WTC11 (cell line): ENCODE results near the gene DPCD. TPM values are rescaled to one million over a fixed set of nuclear protein-coding genes. Genes with fewer than 3 reads are reported as not detected.

Source experiments
- ATAC-seq: fragments of 200-7000 bp; cut with Tn5 transposase; 2 replicates; pipeline ENCODE4 v1.10.0; 2021; ENCODE audit warnings: mild to moderate bottlenecking, moderate library complexity
- CTCF ChIA-PET: fragments of 300-600 bp; sonication (Branson Sonifier 250); formaldehyde crosslinking; loops from one replicate; lab custom pipeline; 2021; ENCODE audit warnings: antibody characterized with exemption; lab: Charles Lee
- POLR2A ChIA-PET: fragments of 350-600 bp; sonication (Branson Sonifier 250); formaldehyde crosslinking; loops from one replicate; lab custom pipeline; 2021; ENCODE audit warnings: antibody characterized with exemption; lab: Charles Lee
- DNase-seq: peaks from one replicate; pipeline ENCODE4 v3.0.0; 2021; ENCODE audit warnings: low spot score
- H3K27ac Mint-ChIP-seq: 2 replicates; pipeline ENCODE4 v1.8.0; 2021; ENCODE audit warnings: mixed read lengths
- H3K27me3 Mint-ChIP-seq: 2 replicates; pipeline ENCODE4 v1.8.0; 2021; ENCODE audit warnings: low read depth, mild to moderate bottlenecking, moderate library complexity, mixed read lengths
- H3K36me3 Mint-ChIP-seq: 2 replicates; pipeline ENCODE4 v1.8.0; 2021; ENCODE audit warnings: mixed read lengths
- H3K4me1 Mint-ChIP-seq: 2 replicates; pipeline ENCODE4 v1.8.0; 2022; ENCODE audit warnings: mixed read lengths
- H3K4me3 Mint-ChIP-seq: 2 replicates; pipeline ENCODE4 v1.8.0; 2021; ENCODE audit warnings: mild to moderate bottlenecking, moderate library complexity, mixed read lengths
- H3K9me3 Mint-ChIP-seq: 2 replicates; pipeline ENCODE4 v1.8.0; 2021; ENCODE audit warnings: mixed read lengths
- ATF1 ChIP-seq: sonication (generic); formaldehyde crosslinking; IDR thresholded peaks from 2 replicates; pipeline ENCODE4 v1.8.1; 2023; ENCODE audit warnings: mild to moderate bottlenecking, moderate library complexity, missing genetic modification reagents
- FOXK1 ChIP-seq: sonication (generic); formaldehyde crosslinking; IDR thresholded peaks from 2 replicates; pipeline ENCODE4 v1.8.0; 2022; ENCODE audit warnings: mild to moderate bottlenecking, moderate library complexity, missing genetic modification reagents
- IRF2 ChIP-seq: sonication (generic); formaldehyde crosslinking; IDR thresholded peaks from 2 replicates; pipeline ENCODE4 v1.8.0; 2022; ENCODE audit warnings: low read depth, missing genetic modification reagents, borderline replicate concordance
- KAT7 ChIP-seq: sonication (generic); formaldehyde crosslinking; IDR thresholded peaks from 2 replicates; pipeline ENCODE4 v1.8.1; 2023; ENCODE audit warnings: missing genetic modification reagents, mild to moderate bottlenecking, borderline replicate concordance
- NFATC4 ChIP-seq: fragments of 250-450 bp; sonication (Bioruptor Pico); IDR thresholded peaks from 2 replicates; pipeline ENCODE4 v1.9.0; 2021; ENCODE audit warnings: mild to moderate bottlenecking
- NFYB ChIP-seq: sonication (generic); formaldehyde crosslinking; conservative IDR thresholded peaks from 2 replicates; pipeline ENCODE4 v1.8.0; 2022; ENCODE audit warnings: low read depth, missing genetic modification reagents
- PRRX2 ChIP-seq: fragments of 250-450 bp; sonication (Bioruptor Pico); IDR thresholded peaks from 2 replicates; pipeline ENCODE4 v1.8.0; 2021; ENCODE audit warnings: mild to moderate bottlenecking
- RELA ChIP-seq: sonication (generic); formaldehyde crosslinking; IDR thresholded peaks from 2 replicates; pipeline ENCODE4 v1.8.1; 2022; ENCODE audit warnings: missing genetic modification reagents, mild to moderate bottlenecking, borderline replicate concordance
- TEAD1 ChIP-seq: sonication (generic); formaldehyde crosslinking; IDR thresholded peaks from 2 replicates; pipeline ENCODE4 v1.8.0; 2022; ENCODE audit warnings: mild to moderate bottlenecking, missing genetic modification reagents
- TEAD4 ChIP-seq: sonication (generic); formaldehyde crosslinking; IDR thresholded peaks from 2 replicates; pipeline ENCODE4 v1.8.0; 2022; ENCODE audit warnings: mild to moderate bottlenecking, missing genetic modification reagents
- ZBTB21 ChIP-seq: sonication (generic); formaldehyde crosslinking; IDR thresholded peaks from 2 replicates; pipeline ENCODE4 v1.8.1; 2023; ENCODE audit warnings: mild to moderate bottlenecking, missing genetic modification reagents, borderline replicate concordance
- ZNF232 ChIP-seq: sonication (generic); formaldehyde crosslinking; IDR thresholded peaks from 2 replicates; pipeline ENCODE4 v1.8.0; 2022; ENCODE audit warnings: mild to moderate bottlenecking, missing genetic modification reagents
- ZNF317 ChIP-seq: sonication (generic); formaldehyde crosslinking; IDR thresholded peaks from 2 replicates; pipeline ENCODE4 v1.8.1; 2023; ENCODE audit warnings: low read depth, mild to moderate bottlenecking, moderate library complexity, missing genetic modification reagents, borderline replicate concordance
- total RNA-seq: library from RNA; stranded (reverse); gene quantifications from 3 replicates; pipeline ENCODE4 v1.2.3, GENCODE V29; 2021
- TF ChIP-seq, protein P1 (sequence below): fragments of 250-450 bp; sonication (Bioruptor Pico); conservative IDR thresholded peaks from 2 replicates; pipeline ENCODE4 v1.9.0; 2021; ENCODE audit warnings: mild to moderate bottlenecking
- TF ChIP-seq, protein P2 (sequence below): sonication (generic); formaldehyde crosslinking; IDR thresholded peaks from 2 replicates; pipeline ENCODE4 v1.8.1; 2023; ENCODE audit warnings: mild to moderate bottlenecking, missing genetic modification reagents, moderate library complexity
- TF ChIP-seq, protein P3 (sequence below): sonication (generic); formaldehyde crosslinking; IDR thresholded peaks from 2 replicates; pipeline ENCODE4 v1.8.0; 2022; ENCODE audit warnings: mild to moderate bottlenecking, missing genetic modification reagents
- TF ChIP-seq, protein P4 (sequence below): sonication (generic); formaldehyde crosslinking; IDR thresholded peaks from 2 replicates; pipeline ENCODE4 v1.8.1; 2022; ENCODE audit warnings: missing genetic modification reagents, borderline replicate concordance
- TF ChIP-seq, protein P5 (sequence below): sonication (generic); formaldehyde crosslinking; IDR thresholded peaks from 2 replicates; pipeline ENCODE4 v1.8.0; 2022; ENCODE audit warnings: mild to moderate bottlenecking, missing genetic modification reagents
- TF ChIP-seq, protein P6 (sequence below): sonication (generic); formaldehyde crosslinking; IDR thresholded peaks from 2 replicates; pipeline ENCODE4 v1.8.1; 2023; ENCODE audit warnings: mild to moderate bottlenecking, missing genetic modification reagents, moderate library complexity
- TF ChIP-seq, protein P7 (sequence below): fragments of 250-450 bp; sonication (Bioruptor Pico); IDR thresholded peaks from 2 replicates; pipeline ENCODE4 v1.9.0; 2021; ENCODE audit warnings: mild to moderate bottlenecking, borderline replicate concordance

Gene DPCD
- total RNA-seq, 1 experiment from 2014 or later, result 21.8 TPM

DNA sequence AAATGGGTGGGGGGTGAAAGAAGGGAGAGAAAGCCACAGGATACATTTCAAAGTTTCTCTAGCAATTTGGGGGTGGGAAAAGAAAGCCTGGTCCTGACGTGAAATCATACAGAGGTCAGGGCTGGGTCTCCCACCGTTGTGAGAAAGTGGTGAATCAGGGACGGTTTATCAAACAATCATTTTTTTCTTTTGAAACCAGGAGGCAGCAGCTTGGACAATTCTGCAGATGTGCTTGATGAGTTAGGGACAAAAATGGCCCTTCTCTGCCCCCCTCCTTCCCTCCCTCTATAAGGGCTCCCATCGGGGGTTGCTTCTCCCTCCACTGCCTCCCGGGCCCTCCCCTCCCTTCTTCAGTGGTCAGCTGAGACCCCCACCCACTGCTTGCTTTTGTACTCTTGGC is 63.2 kb downstream of the DPCD start:
- ATAC-seq (no peak), DNase-seq (no peak)
- Mint-ChIP-seq H3K4me1 (peaks cover 9% of the 10 kb centered on the region), H3K27me3 (no peaks in the 10 kb centered on the region), H3K36me3 (peaks cover 12% of the 10 kb centered on the region; the same call in 1 of the 2 replicates), H3K27ac (no peak overlapping the region), H3K9me3 (no peaks in the 10 kb centered on the region), H3K4me3 (no peak overlapping the region)
- TF ChIP-seq, protein P1, sequence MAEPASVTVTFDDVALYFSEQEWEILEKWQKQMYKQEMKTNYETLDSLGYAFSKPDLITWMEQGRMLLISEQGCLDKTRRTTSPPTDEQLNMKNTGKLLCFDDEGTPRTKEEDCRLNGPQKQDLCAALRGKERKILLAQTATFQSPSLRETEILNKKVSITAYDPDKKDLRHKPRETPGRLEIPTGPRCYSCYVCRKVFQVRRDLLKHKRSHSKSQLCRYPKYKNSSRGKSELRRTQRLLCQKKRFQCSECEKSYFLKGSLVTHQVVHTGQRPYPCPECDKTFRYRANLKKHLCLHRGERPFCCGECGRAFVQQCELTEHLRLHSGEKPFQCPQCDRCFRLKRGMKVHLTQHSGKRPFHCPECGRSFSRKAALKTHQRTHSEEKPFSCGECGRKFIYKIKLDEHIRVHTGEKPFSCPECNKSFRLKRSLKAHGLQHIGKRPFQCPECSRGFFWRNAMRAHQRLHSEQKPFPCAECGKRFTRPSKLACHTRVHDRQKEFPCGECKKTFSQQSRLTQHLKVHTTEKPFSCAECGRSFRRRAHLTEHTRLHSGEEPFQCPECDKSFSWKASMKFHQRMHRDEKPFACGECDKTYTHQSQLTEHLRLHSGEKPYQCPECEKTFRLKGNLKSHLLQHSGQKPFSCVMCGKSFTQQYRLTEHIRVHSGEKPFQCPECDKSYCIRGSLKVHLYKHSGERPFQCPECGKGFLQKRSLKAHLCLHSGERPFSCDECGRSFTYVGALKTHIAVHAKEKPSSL (CRISPR knock-in tag), result no peak
- TF ChIP-seq IRF2 (CRISPR knock-in tag), result no peak
- TF ChIP-seq TEAD4 (CRISPR knock-in tag), result no peak
- TF ChIP-seq RELA (CRISPR knock-in tag), result no peak
- no peak for TF ChIP-seq KAT7 (CRISPR knock-in tag)
- TF ChIP-seq, protein P2, sequence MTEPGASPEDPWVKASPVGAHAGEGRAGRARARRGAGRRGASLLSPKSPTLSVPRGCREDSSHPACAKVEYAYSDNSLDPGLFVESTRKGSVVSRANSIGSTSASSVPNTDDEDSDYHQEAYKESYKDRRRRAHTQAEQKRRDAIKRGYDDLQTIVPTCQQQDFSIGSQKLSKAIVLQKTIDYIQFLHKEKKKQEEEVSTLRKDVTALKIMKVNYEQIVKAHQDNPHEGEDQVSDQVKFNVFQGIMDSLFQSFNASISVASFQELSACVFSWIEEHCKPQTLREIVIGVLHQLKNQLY, result no peak
- no peak for TF ChIP-seq FOXK1 (CRISPR knock-in tag)
- POLR2A ChIA-PET, result no interaction called here
- CTCF ChIA-PET, result interaction anchor here (2.0 kb wide), 1 partner anchor 49 kb away, joined by 10 read pairs; no protein-coding TSS in a partner anchor

DNA sequence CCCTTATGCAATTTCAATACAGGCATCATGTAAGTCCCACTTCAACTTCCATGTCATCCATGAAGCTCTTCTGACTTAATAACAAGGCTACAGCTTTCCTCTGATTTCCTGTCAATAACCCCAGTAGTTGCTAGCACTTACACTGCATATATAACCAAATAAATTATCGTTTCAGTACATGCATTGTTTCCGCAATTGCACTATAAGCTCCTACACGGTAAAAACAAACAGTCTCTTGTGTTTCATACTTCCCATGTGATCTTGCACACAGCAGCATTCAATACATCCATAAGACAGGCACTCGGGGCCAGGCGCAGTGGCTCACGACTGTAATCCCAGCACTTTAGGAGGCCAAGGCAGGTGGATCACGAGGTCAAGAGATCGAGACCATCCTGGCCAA is 65.4 kb downstream of the DPCD start:
- no peak for TF ChIP-seq ATF1 (CRISPR knock-in tag)
- TF ChIP-seq, protein P3, sequence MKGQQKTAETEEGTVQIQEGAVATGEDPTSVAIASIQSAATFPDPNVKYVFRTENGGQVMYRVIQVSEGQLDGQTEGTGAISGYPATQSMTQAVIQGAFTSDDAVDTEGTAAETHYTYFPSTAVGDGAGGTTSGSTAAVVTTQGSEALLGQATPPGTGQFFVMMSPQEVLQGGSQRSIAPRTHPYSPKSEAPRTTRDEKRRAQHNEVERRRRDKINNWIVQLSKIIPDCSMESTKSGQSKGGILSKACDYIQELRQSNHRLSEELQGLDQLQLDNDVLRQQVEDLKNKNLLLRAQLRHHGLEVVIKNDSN (CRISPR knock-in tag), result no peak
- TF ChIP-seq, protein P4, sequence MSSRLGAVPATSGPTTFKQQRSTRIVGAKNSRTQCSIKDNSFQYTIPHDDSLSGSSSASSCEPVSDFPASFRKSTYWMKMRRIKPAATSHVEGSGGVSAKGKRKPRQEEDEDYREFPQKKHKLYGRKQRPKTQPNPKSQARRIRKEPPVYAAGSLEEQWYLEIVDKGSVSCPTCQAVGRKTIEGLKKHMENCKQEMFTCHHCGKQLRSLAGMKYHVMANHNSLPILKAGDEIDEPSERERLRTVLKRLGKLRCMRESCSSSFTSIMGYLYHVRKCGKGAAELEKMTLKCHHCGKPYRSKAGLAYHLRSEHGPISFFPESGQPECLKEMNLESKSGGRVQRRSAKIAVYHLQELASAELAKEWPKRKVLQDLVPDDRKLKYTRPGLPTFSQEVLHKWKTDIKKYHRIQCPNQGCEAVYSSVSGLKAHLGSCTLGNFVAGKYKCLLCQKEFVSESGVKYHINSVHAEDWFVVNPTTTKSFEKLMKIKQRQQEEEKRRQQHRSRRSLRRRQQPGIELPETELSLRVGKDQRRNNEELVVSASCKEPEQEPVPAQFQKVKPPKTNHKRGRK (CRISPR knock-in tag), result no peak
- TF ChIP-seq NFYB (CRISPR knock-in tag), result no peak
- no peak for TF ChIP-seq ZNF232 (CRISPR knock-in tag)
- TF ChIP-seq PRRX2, result no peak
- TF ChIP-seq, protein P5, sequence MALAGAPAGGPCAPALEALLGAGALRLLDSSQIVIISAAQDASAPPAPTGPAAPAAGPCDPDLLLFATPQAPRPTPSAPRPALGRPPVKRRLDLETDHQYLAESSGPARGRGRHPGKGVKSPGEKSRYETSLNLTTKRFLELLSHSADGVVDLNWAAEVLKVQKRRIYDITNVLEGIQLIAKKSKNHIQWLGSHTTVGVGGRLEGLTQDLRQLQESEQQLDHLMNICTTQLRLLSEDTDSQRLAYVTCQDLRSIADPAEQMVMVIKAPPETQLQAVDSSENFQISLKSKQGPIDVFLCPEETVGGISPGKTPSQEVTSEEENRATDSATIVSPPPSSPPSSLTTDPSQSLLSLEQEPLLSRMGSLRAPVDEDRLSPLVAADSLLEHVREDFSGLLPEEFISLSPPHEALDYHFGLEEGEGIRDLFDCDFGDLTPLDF (CRISPR knock-in tag), result no peak
- no peak for TF ChIP-seq ZNF317 (CRISPR knock-in tag)
- no peak for TF ChIP-seq TEAD1 (CRISPR knock-in tag)
- no peak for TF ChIP-seq NFATC4 (CRISPR knock-in tag)
- TF ChIP-seq, protein P6, sequence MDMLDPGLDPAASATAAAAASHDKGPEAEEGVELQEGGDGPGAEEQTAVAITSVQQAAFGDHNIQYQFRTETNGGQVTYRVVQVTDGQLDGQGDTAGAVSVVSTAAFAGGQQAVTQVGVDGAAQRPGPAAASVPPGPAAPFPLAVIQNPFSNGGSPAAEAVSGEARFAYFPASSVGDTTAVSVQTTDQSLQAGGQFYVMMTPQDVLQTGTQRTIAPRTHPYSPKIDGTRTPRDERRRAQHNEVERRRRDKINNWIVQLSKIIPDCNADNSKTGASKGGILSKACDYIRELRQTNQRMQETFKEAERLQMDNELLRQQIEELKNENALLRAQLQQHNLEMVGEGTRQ (CRISPR knock-in tag), result no peak
- TF ChIP-seq ZBTB21 (CRISPR knock-in tag), result no peak
- TF ChIP-seq, protein P7, sequence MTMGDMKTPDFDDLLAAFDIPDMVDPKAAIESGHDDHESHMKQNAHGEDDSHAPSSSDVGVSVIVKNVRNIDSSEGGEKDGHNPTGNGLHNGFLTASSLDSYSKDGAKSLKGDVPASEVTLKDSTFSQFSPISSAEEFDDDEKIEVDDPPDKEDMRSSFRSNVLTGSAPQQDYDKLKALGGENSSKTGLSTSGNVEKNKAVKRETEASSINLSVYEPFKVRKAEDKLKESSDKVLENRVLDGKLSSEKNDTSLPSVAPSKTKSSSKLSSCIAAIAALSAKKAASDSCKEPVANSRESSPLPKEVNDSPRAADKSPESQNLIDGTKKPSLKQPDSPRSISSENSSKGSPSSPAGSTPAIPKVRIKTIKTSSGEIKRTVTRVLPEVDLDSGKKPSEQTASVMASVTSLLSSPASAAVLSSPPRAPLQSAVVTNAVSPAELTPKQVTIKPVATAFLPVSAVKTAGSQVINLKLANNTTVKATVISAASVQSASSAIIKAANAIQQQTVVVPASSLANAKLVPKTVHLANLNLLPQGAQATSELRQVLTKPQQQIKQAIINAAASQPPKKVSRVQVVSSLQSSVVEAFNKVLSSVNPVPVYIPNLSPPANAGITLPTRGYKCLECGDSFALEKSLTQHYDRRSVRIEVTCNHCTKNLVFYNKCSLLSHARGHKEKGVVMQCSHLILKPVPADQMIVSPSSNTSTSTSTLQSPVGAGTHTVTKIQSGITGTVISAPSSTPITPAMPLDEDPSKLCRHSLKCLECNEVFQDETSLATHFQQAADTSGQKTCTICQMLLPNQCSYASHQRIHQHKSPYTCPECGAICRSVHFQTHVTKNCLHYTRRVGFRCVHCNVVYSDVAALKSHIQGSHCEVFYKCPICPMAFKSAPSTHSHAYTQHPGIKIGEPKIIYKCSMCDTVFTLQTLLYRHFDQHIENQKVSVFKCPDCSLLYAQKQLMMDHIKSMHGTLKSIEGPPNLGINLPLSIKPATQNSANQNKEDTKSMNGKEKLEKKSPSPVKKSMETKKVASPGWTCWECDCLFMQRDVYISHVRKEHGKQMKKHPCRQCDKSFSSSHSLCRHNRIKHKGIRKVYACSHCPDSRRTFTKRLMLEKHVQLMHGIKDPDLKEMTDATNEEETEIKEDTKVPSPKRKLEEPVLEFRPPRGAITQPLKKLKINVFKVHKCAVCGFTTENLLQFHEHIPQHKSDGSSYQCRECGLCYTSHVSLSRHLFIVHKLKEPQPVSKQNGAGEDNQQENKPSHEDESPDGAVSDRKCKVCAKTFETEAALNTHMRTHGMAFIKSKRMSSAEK (CRISPR knock-in tag), result no peak
- no peak for ATAC-seq
- no peak overlapping the region for H3K27ac Mint-ChIP-seq
- H3K9me3 Mint-ChIP-seq, result no peaks in the 10 kb centered on the region
- H3K27me3 Mint-ChIP-seq, result no peaks in the 10 kb centered on the region
- CTCF ChIA-PET, result no interaction called here
- POLR2A ChIA-PET, result no interaction called here
- peaks cover 4% of the 10 kb centered on the region; the same call in 1 of the 2 replicates for H3K36me3 Mint-ChIP-seq
- no peak for DNase-seq
- H3K4me1 Mint-ChIP-seq, result peaks cover 9% of the 10 kb centered on the region
- H3K4me3 Mint-ChIP-seq, result no peak overlapping the region
